Measurements from ENCODE around the gene ROCK2.

The ROCK2 gene

DNA sequence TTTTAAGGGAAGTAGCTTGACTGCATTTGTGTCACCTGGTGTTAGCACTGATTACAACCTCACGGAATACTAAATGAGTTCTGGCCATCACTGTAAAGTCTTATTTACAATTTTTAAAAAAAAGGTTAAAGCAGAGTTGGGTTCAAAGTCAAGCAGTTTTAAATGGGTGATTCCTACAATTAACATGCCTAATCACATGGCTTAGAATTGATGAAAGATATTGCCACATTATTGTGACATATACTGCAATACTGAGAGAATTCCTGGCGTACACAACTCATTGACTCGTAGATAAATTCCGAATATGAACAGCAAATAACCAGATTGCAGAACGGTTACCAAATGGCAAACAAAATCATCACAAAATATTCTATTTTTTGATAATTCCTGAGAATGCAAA, 34.2 kb downstream of the ROCK2 start:
- DNase-seq (ENCODE audit: low read depth), result no peak

DNA sequence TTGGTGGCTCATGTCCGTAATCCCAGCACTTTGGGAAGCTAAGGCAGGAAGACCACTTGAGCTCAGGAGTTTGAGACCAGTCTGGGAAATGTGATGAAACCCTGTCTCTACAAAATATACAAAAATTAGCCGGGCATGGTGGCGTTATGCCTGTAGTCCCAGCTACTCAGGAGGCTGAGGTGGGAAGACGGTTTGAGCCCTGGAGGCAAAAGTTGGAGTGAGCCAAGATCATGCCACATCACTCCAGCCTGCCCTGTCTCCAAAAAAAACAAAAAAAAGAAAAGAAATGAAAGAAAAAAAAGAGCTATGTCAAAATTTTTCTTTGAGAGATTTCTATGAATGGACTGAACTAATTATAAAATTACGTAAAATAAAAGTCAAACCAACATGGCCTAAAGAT, 34.7 kb downstream of the ROCK2 start:
- no peak for DNase-seq (ENCODE audit: low read depth)

DNA sequence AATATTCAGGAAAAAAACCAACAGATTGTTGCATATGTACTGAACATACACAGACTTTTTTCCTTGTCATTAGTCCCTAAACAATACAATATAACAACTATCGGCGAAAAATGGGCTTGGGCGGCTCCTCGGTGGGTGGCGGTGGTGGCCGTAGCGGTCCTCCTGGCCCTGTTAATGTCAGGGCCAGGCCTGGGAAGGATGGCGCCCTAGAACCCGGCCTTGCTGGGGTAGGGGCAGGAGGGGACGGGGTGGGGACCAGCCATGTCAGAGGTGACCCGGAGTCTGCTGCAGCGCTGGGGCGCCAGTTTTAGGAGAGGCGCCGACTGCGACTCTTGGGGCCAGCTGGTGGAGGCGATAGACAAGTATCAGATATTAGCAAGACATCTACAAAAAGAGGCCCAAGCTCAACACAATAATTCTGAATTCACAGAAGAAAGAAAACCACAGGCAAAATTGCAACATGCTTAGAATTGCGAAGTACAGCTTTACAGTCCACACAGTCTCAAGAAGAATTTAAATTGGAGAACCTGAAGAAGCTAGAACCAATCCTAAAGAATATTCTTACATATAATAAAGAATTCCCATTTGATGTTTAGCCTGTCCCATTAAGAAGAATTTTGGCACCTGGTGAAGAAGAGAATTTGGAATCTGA, 36.5 kb downstream of the ROCK2 start:
- no peak for DNase-seq (ENCODE audit: low read depth)

DNA sequence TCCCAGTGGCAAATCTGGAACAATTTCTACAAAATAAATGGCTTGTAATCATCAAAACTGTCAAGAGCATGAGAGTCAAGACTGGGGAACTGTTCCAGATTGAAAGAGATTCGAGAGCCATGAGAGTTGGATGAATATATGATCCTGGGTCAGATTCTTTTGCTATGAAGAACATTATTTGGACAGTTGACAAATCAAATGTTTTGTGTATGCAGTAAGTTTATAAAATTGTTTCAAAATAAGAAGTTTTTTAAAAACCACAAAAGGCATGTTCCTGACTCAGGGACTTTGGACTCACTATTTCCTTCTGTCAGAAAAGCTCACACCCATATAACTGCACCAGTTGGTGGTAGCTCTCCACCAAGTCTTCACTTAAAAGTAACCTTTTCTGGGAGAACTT, 38.5 kb downstream of the ROCK2 start:
- DNase-seq (ENCODE audit: low read depth), result no peak

DNA sequence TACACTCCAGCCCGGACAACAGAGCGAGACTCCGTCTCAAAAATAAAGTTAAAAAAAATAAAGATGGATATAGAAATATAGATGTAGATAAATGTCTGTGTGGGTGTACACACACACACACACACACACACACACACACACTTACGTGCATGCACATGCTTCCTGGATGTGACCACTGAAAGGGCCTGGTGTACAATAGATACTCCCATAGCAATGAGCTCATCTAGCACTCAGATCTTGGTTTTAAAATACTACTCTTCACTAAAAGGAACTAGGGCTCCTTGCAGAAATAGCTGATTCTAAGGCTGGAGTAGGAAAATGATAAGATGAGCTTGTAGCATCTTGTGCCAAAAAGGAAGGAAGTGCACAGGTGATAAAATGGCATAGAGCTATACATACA, 39.1 kb downstream of the ROCK2 start:
- DNase-seq (ENCODE audit: low read depth), result no peak

DNA sequence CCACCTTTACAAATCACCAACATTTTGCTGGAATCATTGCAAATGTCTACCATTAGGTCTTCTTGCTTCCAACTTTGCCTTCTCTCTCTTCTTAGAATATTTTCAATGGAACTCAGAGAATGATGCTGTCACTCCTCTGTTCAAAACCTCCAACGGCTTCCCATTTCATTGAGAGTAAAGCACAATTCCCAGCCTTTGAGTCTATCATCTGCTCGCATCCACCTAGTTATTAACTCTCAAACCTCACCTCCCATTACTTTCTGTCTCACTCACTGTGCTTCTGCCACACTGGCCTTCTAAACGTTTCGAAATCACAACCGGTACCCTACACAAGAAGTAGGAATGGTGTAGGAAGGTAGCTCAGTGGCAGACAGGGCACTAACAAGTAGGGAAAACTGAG, 40.0 kb downstream of the ROCK2 start:
- DNase-seq (ENCODE audit: low read depth), result no peak

DNA sequence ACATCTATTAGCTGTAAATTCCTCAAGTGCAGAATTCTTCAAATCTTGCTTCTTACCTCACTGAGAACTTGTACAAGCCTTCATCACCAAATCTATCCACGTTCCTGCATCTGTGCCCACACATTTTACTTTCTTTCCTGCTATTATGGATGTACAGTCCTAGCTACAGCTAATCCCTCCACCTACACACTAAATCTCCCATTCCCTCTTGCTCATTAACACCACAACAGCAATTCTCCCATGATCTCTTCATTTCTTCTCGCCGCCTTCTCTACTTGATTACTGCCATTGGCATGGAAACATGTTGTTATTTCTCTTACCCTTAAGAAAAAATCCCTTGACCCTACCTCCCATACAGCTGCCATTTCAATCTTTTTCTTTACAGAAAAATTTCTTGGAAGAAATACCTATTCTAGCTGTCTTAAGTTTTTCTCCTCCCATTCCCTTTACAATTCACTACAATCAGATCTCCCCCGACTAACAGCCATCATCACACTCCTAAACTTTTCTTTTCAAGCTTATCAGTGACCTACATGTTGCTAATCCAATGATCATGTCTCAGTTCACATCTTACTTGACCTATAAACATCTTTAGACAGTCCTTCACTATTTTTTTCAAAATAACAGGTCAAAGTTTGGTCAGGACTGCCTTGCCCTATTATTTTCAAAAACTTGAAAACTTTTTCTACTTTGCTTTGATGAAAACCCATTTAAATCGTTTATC, 41.0 kb downstream of the ROCK2 start:
- DNase-seq (ENCODE audit: low read depth), result no peak

DNA sequence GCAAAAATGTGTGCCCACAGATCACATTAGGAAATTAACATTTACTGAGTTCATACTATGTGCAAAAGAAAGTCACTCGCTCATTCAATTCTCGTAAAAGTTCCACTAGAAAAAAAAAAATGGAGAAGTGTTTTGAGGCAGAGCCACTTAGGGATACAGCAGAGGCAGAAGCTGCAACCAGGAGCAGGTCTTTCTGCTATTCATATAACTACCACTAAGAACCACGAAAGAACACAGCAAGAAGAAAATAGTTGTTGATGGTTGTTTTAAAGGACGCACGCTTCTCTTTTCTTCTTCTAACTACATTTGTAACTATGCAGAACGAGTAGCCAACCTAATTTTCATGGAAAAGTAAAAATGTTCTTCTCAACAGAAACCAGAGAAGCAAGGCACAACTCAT, 45.0 kb downstream of the ROCK2 start:
- no peak for DNase-seq (ENCODE audit: low read depth)

DNA sequence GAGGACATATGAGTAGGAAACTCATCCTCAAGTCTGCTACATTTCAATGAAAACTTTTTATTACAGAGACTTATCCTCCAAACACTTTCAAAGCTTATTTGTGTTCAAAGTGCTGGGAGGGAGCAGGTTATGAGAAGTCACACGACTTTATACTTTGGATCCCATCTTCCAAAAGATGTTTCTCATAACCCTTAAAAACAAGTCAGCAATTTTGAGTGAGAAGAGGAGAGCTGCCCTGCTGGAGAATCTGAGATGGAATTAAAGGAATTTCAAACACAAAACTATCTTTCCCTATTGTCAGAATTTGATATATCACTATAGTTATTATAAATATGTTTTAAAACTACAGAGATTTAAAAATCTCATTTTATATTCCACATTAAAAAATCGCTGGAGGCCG, 45.8 kb downstream of the ROCK2 start:
- no peak for DNase-seq (ENCODE audit: low read depth)

DNA sequence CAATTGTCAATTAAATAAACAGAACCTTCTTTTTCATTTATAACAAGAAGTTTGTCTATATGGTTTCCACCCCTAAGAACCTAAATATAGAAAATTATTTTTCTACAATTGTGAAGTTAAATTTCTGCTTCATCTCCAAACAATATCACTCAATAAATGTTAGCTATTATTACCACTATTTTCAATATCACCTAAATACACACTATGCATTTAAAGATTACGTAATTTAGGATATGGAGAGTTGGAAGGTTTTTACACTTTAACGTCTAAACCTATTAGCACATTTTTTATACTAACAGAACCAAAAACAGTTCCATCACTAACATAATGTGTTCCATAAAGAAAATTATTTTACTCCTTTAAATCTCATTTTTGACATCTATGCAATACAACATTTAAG, 48.0 kb downstream of the ROCK2 start:
- DNase-seq (ENCODE audit: low read depth), result no peak

DNA sequence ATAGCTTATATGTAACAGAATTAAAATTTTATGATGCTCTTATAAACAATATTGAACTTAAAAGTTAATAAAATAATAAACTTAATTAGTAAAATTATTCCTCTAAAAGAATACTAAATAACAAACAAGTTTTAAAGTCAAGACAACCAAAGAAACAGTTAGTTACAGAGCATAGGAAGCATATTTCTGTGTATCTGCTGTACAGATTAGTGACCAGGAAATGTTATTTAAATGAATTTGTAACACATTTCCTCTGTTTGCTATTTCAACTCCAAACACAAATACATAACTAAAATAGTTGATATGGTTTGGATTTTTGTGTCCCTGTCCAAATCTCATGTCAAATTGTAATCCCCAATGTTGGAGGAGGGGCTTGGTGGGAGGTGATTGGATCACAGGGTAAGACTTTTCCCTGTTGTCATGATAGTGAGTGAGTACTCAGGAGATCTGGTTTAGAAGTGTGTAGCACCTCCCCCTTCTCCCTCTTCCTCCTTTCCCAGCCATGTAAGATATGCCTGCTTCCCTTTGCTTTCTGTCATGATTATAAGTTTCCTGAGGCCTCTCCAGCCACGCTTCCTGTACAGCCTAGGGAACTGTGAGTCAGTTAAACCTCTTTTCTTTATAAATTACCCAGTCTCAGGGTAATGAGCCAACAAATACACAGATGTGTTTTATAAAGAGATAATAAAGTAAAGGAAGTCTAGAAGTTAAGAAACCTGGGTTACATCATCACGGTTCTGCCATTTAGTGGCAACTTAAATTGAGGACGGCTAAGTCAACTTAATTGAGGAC, 51.8 kb downstream of the ROCK2 start:
- no peak for DNase-seq (ENCODE audit: low read depth)

DNA sequence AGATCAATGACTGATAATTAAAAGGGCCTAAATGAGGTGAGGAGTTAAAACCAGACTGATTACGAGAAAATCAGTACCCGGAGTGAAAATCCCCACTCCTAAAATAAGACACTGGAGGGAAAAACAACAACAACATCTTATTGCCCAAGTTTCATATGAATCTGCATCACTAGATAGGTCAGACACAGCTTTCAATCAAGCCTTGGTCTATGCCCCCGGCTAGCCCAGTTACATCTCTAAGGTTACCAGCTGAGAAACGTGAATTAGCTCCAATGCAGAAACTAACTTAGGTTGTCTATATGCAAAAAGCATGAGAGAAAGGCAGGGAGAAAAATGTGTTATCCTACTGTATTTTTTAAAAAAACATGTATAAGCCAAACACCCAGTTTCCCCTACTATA, 53.7 kb downstream of the ROCK2 start:
- DNase-seq (ENCODE audit: low read depth), result no peak

DNA sequence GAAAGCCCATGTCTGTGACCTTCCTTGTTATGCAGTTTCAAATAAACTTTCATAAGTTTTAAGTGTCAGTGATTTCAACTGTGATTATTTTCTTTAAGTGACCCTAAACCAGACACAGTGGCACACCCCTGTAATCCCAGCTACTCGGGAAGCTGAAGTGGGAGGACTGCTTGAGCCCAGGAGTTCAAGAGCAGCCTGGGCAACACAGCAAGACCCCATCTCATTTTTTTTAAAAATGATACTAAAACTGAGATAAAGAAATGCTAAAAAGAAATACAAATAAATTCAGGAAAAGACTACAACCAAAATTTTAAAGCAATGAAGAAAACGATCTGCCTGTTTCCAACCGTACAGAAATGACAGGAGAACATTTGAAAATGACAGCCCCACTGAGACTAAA, 54.2 kb downstream of the ROCK2 start:
- DNase-seq (ENCODE audit: low read depth), result no peak

DNA sequence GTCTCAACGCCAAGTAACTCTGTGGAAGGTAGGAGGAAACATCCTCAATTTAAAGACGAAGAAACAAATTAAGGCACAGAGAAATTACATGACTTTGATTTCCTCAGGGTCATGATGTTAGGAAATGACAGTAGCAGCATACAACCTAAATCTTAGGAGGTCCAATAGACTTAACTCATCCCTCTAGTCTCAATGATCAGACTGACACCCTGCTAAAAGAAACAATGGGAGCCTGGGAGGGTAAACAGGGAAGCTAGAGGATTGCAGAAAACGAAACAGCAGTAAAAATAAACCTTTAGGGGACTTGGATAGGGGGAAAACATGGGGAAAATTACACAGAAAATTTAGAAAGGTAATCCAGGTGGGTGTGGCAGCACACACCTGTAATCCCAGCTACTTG, 56.0 kb downstream of the ROCK2 start:
- DNase-seq (ENCODE audit: low read depth), result no peak

DNA sequence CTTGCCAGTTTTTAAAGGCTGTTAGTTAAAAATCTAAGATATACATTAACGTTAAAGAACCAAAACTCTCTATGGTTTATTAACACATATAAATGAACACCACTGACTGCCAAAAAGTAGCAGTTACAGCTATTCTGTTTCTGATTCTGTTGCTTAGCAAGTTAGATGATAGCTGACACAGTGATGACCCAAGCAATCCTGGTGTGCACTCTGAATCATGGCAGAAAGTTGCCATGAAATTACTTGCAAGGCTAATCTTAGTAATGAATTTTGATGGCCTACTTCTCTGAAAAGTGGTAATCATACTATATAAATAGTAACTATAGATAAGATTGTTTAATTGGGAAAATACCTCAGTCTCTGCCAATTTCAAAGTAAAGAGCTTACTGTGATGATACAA, 57.7 kb downstream of the ROCK2 start:
- DNase-seq (ENCODE audit: low read depth), result no peak

DNA sequence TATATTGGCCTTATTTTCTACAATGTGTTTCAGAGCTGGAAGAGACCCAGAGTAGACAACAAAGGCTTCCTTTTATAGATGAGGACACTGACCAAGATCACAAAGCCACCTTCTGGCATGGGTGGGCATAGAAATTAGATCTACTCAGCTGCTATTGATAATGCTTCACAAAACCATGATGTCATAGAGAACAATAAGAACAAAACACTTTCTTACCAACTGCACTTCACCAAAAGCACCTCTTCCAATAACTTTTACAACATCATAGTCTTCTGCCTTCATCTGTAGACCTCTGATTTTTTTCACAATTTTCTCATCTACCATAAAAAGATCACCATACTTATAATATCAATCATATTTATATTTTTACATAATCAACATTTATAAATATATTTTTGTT, 58.1 kb downstream of the ROCK2 start:
- DNase-seq (ENCODE audit: low read depth), result no peak

DNA sequence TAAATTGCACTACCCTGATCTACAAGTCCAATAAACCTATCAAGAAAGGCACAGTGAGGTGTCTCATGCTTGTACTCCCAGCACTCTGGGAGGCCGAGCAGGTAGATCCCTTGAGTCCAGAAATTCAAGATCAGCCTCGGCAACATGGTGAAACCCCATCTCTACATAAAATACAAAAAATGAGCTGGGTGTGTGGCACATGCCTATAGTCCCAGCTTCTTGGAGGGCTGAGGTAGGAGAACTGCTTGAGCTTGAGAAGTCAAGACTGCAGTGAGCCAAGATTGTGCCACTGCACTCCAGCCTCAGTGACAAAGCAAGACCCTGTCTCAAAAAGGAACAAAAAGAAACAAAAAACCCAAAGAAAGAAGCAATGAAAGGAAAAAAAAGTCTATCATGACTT, 58.9 kb downstream of the ROCK2 start:
- DNase-seq (ENCODE audit: low read depth), result no peak

DNA sequence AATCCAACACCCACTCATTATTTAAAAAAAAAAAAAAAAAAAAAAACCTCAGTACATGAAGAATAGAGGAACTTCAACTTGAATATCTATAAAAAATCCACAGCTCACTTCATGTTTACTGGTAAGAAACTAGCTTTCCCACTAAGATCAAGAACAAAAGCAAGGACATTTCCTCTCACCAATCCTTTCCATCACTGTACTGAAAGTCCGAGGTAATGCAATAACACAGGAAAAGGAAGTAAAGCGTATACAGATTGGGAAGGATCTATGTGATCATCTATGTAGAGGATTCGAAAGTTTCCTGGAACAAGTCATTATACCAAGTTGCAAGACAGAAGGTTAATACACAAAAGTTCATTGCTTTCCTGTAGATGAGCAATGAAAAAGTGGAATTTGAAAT, 63.2 kb downstream of the ROCK2 start:
- no peak for DNase-seq (ENCODE audit: low read depth)

DNA sequence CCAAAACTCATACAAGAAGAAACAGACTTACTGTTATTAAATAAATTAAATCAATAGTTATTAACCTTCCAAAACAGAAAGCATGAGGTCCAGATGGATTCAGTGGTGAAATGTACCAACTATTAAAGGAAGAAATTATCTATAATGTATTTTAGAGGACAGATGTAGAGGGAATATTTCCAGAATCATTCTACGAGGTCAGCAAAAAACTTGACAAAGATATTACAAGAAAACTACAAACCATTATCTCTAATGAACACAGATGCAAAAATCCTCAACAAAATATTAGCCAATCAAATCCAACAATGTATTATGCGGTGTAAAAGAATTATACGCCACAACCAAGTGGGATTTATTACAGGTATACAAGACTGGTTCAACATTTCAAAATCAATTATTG, 63.7 kb downstream of the ROCK2 start:
- DNase-seq (ENCODE audit: low read depth), result no peak

DNA sequence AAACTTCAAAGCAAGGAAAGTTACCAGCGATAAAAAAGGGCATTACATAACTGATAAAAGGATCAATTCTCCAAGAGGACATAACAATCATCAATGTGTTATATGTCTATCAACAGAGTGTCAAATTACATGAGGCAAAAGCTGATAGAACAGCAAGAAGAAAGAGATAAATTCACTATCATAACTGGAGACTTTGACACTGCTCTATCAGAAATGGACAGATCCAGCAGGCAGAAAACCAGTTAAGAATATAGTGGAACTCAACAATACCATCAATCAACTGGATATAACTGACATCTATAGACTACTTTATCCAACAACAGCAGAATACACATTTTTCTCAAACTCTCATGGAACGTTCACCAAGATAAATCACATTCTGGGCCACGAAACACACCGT, 65.0 kb downstream of the ROCK2 start:
- no peak for DNase-seq (ENCODE audit: low read depth)

DNA sequence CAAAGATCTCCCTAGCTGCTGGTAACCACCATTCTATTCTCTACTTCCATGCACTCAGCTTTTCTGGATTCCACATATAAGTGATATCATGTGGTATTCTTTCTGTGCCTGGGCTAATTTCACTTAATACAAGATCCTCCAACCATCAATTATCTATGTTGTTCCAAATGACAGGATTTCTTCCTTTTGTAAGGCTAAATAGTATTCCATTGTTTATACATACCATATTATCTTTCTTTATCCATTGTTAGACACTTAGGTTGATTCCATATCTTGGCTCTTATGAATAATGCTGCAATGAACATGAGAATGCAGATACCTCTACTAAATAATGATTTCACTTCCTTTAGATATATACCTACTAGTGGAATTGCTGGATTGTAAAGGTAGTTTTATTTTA, 66.2 kb downstream of the ROCK2 start:
- no peak for DNase-seq (ENCODE audit: low read depth)

DNA sequence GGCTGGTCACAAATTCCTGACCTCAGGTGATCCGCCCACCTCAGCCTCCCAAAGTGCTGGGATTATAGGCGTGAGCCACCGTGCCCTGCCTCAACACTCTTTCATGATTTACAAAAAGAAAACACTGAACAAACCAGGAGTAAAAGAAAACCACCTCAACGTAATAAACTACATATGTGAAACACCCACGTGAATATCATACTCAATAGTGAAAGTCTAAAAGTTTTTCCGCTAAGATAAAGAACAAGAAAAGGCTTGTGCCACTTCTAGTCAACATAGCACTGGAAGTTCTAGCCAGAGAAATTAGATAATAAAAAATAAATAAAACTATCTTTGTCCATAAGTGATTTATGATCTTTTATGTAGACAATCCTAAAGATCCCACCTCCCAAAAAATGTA, 68.5 kb downstream of the ROCK2 start:
- no peak for DNase-seq (ENCODE audit: low read depth)

DNA sequence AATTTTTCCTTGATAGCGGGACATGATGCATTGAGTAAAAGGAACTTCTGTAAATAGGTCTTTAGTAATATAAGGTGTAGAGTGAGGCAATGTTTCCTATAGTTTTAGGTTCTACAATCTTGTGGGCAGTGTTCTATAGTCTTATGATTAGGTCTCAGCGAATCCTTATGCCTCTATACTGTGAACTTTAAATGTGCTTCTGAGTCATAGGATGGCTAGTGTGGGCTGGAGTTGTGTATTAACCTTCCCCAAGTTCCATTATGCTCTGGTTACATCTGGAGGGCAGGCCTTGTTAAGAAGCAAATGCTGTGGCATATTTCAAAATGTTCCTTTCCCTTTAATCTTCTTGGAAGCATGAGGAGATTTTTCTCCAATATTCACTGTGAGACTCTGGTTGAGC, 73.5 kb downstream of the ROCK2 start:
- no peak for DNase-seq (ENCODE audit: low read depth)

Measured in stimulated activated CD8-positive, alpha-beta memory T cell treated with anti-CD3 and anti-CD28 coated beads, Interleukin-7, amount 100 ng/mL, for 24 hours (primary cell).